HepG2 (cell line): ENCODE results near the gene ZNF30. TPM values are rescaled to one million over a fixed set of nuclear protein-coding genes. Genes with fewer than 3 reads are reported as not detected.

Experiments
- ARID2 ChIP-seq: sonication (generic); formaldehyde crosslinking; IDR thresholded peaks from 2 replicates; pipeline ENCODE4 v1.8.1; 2022; ENCODE audit warnings: mild to moderate bottlenecking, missing genetic modification reagents, borderline replicate concordance
- HIVEP1 ChIP-seq: sonication (generic); formaldehyde crosslinking; IDR thresholded peaks from 2 replicates; pipeline ENCODE4 v1.4.0; 2020; ENCODE audit warnings: mild to moderate bottlenecking, missing genetic modification reagents
- HOXA3 ChIP-seq: sonication (generic); formaldehyde crosslinking; IDR thresholded peaks from 2 replicates; pipeline ENCODE4 v1.5.0; 2020; ENCODE audit warnings: missing genetic modification reagents
- RBFOX2 ChIP-seq: fragments of 200-400 bp; formaldehyde crosslinking; IDR thresholded peaks from 2 replicates; pipeline ENCODE4 v1.6.1; 2017; ENCODE audit warnings: low read depth, mild to moderate bottlenecking, low read length
- SNAPC2 ChIP-seq: sonication (generic); formaldehyde crosslinking; IDR thresholded peaks from 2 replicates; pipeline ENCODE4 v1.8.1; 2022; ENCODE audit warnings: mild to moderate bottlenecking, missing genetic modification reagents
- SRY ChIP-seq: sonication (generic); formaldehyde crosslinking; IDR thresholded peaks from 2 replicates; pipeline ENCODE4 v1.8.0; 2022; ENCODE audit warnings: mild to moderate bottlenecking, missing genetic modification reagents
- TAF15 ChIP-seq: fragments of 200-400 bp; formaldehyde crosslinking; IDR thresholded peaks from one replicate; pipeline ENCODE4 v1.6.1; 2018; ENCODE audit warnings: mild to moderate bottlenecking, low read depth, low read length; ENCODE audit not compliant: poor library complexity, severe bottlenecking
- TCF12 ChIP-seq, 2 experiments: fragments of 450-650 bp in 1 of 2; sonication (generic) in 1 of 2; formaldehyde crosslinking in 1 of 2; IDR thresholded peaks; 2 replicates each; pipeline versions ENCODE4 v1.6.1 to v1.8.0; 2017 to 2022; ENCODE audit warnings: antibody characterized with exemption in 1 of 2, mild to moderate bottlenecking in 1 of 2, missing genetic modification reagents in 1 of 2, moderate library complexity in 1 of 2
- TEAD2 ChIP-seq: sonication (generic); formaldehyde crosslinking; IDR thresholded peaks from 2 replicates; pipeline ENCODE4 v1.9.0; 2021; ENCODE audit warnings: missing genetic modification reagents
- ZNF446 ChIP-seq: sonication (generic); formaldehyde crosslinking; IDR thresholded peaks from 2 replicates; pipeline ENCODE4 v1.5.0; 2020; ENCODE audit warnings: mild to moderate bottlenecking, missing genetic modification reagents
- ZNF543 ChIP-seq: sonication (generic); formaldehyde crosslinking; IDR thresholded peaks from 2 replicates; pipeline ENCODE4 v1.4.0; 2020; ENCODE audit warnings: mild to moderate bottlenecking, missing genetic modification reagents
- ZNF598 ChIP-seq: sonication (generic); formaldehyde crosslinking; IDR thresholded peaks from 2 replicates; pipeline ENCODE4 v1.5.1; 2020; ENCODE audit warnings: mild to moderate bottlenecking, missing genetic modification reagents, borderline replicate concordance
- ZNF614 ChIP-seq: IDR thresholded peaks from 2 replicates; pipeline ENCODE4 v1.6.1; 2018; ENCODE audit warnings: missing biosample characterization, missing genetic modification reagents, inconsistent platforms, borderline replicate concordance
- polyA plus RNA-seq, 8 experiments: library from polyadenylated mRNA; depleted of rRNA in 3 of 8; stranded (reverse) in 7 of 8; unstranded in 1 of 8; fragments of >200 nt; fragmentation: Illumina TruSeq in 4 of 8; extraction: Trizol in 4 of 8; gene quantifications; 2 replicates each; pipeline versions ENCODE4 v1.2.1 to v1.2.3, GENCODE V29; 2011 to 2016; ENCODE audit warnings: low read depth in 4 of 8, missing spikeins in 1 of 8, mixed read lengths in 1 of 8; ENCODE audit not compliant: insufficient read depth in 1 of 8
- total RNA-seq, 5 experiments: library from RNA; depleted of rRNA; stranded (reverse); fragments of >200 nt; fragmentation: Illumina TruSeq; extraction: Trizol; gene quantifications; 2 replicates each; pipeline ENCODE4 v1.2.3, GENCODE V29; 2016; ENCODE audit warnings: low read depth in 1 of 5
- TF ChIP-seq, protein P1 (sequence below): sonication (generic); formaldehyde crosslinking; IDR thresholded peaks from 2 replicates; pipeline ENCODE4 v1.5.0; 2020; ENCODE audit warnings: missing genetic modification reagents
- TF ChIP-seq, protein P2 (sequence below): sonication (generic); formaldehyde crosslinking; IDR thresholded peaks from 2 replicates; pipeline ENCODE4 v1.4.0; 2020; ENCODE audit warnings: missing genetic modification reagents
- TF ChIP-seq, protein P3 (sequence below): sonication (generic); formaldehyde crosslinking; IDR thresholded peaks from 2 replicates; pipeline ENCODE4 v1.4.0; 2020; ENCODE audit warnings: low read depth, missing genetic modification reagents
- TF ChIP-seq, protein P4 (sequence below): sonication (generic); formaldehyde crosslinking; IDR thresholded peaks from 2 replicates; pipeline ENCODE4 v1.4.0; 2020; ENCODE audit warnings: missing genetic modification reagents

The ZNF30 gene
- total and polyA plus RNA-seq, 2 of the 13 experiments (the other 11 are each of a cell fraction or from before 2014, with no cell fraction given): 2.3 to 4.4 TPM

DNA sequence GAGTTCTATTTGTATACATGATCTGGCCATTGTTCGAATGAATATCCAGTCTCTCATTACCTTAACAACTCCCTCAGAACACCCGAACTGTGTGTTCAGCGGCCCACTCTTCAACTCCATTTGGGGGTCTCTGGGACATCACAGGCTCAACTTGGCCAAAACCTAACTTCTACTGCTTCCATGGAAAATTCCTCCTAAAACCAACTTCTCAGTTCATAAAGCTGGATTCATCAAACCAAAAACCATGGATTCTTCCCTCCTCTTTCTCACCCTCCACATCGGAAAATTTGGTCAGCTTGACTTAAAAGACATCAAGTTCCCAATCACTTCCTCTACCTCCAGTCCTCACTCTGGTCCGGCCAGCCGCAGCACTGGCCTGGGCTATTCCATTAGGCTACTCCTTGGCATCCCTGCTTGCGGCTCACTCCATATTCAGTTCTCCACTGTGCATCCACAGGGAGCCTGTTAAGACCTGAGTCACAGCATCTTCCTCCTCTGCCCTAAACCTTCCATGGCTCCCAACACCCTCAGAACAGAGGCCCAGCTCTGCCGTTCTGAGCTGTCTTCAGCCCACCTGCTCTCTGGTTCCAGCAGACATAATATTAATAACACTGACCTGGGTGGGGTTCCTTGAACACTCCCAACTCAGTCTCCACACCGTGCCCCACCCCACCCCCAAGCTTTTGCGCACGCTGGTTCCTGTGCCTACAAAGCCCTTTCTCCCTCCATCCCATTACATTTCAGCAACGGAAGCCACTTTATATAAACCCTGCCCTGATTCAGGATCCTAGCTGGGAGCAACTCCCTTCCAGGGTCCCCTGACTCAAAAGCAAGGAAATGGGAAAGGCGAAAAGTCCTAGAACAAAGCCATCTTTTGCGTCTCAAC lies 36.2 kb downstream of the ZNF30 start (continued):
- TF ChIP-seq ZNF614 (0 out of 2 replicates have a peak, but pooled peaks have one; percentile 10), SNAPC2 (no peak), HIVEP1 (CRISPR knock-in tag) (0 out of 2 replicates have a peak, but pooled peaks have one; percentile 4), ZNF543 (peak; percentile 42; the same call in 1 of the 2 replicates), HOXA3 (CRISPR knock-in tag) (0 out of 2 replicates have a peak, but pooled peaks have one; percentile 20), ARID2 (peak; percentile 14; the same call in 1 of the 2 replicates), TEAD2 (CRISPR knock-in tag) (no peak), SRY (0 out of 2 replicates have a peak, but pooled peaks have one; percentile 54), ZNF446 (0 out of 2 replicates have a peak, but pooled peaks have one; percentile 22), RBFOX2 (0 out of 2 replicates have a peak, but pooled peaks have one; percentile 47), TAF15 (no peak), ZNF598 (no peak), TCF12 (IDR thresholded peaks at IDR 0.05) (no peak), TCF12 (CRISPR knock-in tag; IDR thresholded peaks at IDR 0.05) (0 out of 2 replicates have a peak, but pooled peaks have one; percentile 27)
- TF ChIP-seq, protein P1, sequence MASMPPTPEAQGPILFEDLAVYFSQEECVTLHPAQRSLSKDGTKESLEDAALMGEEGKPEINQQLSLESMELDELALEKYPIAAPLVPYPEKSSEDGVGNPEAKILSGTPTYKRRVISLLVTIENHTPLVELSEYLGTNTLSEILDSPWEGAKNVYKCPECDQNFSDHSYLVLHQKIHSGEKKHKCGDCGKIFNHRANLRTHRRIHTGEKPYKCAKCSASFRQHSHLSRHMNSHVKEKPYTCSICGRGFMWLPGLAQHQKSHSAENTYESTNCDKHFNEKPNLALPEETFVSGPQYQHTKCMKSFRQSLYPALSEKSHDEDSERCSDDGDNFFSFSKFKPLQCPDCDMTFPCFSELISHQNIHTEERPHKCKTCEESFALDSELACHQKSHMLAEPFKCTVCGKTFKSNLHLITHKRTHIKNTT (CRISPR knock-in tag): no peak
- TF ChIP-seq, protein P2, sequence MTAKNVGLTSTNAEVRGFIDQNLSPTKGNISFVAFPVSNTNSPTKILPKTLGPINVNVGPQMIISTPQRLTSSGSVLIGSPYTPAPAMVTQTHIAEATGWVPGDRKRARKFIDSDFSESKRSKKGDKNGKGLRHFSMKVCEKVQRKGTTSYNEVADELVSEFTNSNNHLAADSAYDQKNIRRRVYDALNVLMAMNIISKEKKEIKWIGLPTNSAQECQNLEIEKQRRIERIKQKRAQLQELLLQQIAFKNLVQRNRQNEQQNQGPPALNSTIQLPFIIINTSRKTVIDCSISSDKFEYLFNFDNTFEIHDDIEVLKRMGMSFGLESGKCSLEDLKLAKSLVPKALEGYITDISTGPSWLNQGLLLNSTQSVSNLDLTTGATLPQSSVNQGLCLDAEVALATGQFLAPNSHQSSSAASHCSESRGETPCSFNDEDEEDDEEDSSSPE: peak; percentile 42; the same call in 1 of the 2 replicates
- TF ChIP-seq, protein P3, sequence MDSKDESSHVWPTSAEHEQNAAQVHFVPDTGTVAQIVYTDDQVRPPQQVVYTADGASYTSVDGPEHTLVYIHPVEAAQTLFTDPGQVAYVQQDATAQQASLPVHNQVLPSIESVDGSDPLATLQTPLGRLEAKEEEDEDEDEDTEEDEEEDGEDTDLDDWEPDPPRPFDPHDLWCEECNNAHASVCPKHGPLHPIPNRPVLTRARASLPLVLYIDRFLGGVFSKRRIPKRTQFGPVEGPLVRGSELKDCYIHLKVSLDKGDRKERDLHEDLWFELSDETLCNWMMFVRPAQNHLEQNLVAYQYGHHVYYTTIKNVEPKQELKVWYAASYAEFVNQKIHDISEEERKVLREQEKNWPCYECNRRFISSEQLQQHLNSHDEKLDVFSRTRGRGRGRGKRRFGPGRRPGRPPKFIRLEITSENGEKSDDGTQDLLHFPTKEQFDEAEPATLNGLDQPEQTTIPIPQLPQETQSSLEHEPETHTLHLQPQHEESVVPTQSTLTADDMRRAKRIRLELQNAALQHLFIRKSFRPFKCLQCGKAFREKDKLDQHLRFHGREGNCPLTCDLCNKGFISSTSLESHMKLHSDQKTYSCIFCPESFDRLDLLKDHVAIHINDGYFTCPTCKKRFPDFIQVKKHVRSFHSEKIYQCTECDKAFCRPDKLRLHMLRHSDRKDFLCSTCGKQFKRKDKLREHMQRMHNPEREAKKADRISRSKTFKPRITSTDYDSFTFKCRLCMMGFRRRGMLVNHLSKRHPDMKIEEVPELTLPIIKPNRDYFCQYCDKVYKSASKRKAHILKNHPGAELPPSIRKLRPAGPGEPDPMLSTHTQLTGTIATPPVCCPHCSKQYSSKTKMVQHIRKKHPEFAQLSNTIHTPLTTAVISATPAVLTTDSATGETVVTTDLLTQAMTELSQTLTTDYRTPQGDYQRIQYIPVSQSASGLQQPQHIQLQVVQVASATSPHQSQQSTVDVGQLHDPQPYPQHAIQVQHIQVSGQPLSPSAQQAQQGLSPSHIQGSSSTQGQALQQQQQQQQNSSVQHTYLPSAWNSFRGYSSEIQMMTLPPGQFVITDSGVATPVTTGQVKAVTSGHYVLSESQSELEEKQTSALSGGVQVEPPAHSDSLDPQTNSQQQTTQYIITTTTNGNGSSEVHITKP (CRISPR knock-in tag): 0 out of 2 replicates have a peak, but pooled peaks have one; percentile 15
- TF ChIP-seq, protein P4, sequence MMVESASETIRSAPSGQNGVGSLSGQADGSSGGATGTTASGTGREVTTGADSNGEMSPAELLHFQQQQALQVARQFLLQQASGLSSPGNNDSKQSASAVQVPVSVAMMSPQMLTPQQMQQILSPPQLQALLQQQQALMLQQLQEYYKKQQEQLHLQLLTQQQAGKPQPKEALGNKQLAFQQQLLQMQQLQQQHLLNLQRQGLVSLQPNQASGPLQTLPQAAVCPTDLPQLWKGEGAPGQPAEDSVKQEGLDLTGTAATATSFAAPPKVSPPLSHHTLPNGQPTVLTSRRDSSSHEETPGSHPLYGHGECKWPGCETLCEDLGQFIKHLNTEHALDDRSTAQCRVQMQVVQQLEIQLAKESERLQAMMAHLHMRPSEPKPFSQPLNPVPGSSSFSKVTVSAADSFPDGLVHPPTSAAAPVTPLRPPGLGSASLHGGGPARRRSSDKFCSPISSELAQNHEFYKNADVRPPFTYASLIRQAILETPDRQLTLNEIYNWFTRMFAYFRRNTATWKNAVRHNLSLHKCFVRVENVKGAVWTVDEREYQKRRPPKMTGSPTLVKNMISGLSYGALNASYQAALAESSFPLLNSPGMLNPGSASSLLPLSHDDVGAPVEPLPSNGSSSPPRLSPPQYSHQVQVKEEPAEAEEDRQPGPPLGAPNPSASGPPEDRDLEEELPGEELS (CRISPR knock-in tag): peak; percentile 5; the same call in 1 of the 2 replicates
